CD4-positive, alpha-beta T cell (primary cell): Measurements from ENCODE around the gene THBS4. TPM values are rescaled to one million over a fixed set of nuclear protein-coding genes. Genes with fewer than 3 reads are reported as not detected.

Experiments
- ATAC-seq: fragments of 200-7000 bp; cut with Tn5 transposase; one replicate; pipeline ENCODE4 v1.10.0; 2022; ENCODE audit warnings: mild to moderate bottlenecking; ENCODE audit not compliant: poor library complexity
- CTCF ChIA-PET: fragments of 350-600 bp; sonication (Branson Sonifier 250); formaldehyde crosslinking; loops from one replicate; lab custom pipeline; 2021; ENCODE audit warnings: antibody characterized with exemption, inconsistent platforms; lab: Charles Lee
- POLR2A ChIA-PET: fragments of 350-600 bp; sonication (Branson Sonifier 250); formaldehyde crosslinking; loops from one replicate; lab custom pipeline; 2021; ENCODE audit warnings: antibody characterized with exemption, inconsistent platforms; lab: Charles Lee
- DNase-seq, 14 experiments: peaks; one replicate each; pipeline ENCODE4 v3.0.0-alpha.2; 2013 to 2020; ENCODE audit warnings: mixed read lengths in 2 of 14
- H3K27ac ChIP-seq, 2 donors: one replicate each; pipeline versions ENCODE4 v1.5.1 to v1.7.0; 2013; ENCODE audit warnings: low read length in 2 of 2, low read depth in 1 of 2, mild to moderate bottlenecking in 1 of 2
- H3K27me3 ChIP-seq, 2 experiments: 1 replicate in 1 of 2; 2 replicates in 1 of 2; pipeline versions ENCODE4 v1.6.1 to v1.7.0; 2013; ENCODE audit warnings: low read length in 2 of 2, control low read depth in 1 of 2, mild to moderate bottlenecking in 1 of 2, moderate library complexity in 1 of 2; ENCODE audit not compliant: insufficient read depth in 2 of 2, control insufficient read depth in 1 of 2
- H3K36me3 ChIP-seq: one replicate; pipeline ENCODE4 v1.6.1; 2013; ENCODE audit warnings: low read length, control low read depth; ENCODE audit not compliant: insufficient read depth
- H3K4me1 ChIP-seq: one replicate; pipeline ENCODE4 v1.6.1; 2013; ENCODE audit warnings: low read length, control low read depth; ENCODE audit not compliant: insufficient read depth
- H3K4me3 ChIP-seq: one replicate; pipeline ENCODE4 v1.5.1; 2013; ENCODE audit warnings: mild to moderate bottlenecking, low read length, moderate library complexity
- H3K9me3 ChIP-seq, 2 experiments: 1 replicate in 1 of 2; 2 replicates in 1 of 2; pipeline versions ENCODE4 v1.6.1 to v1.7.0; 2013; ENCODE audit warnings: low read length in 2 of 2, mild to moderate bottlenecking in 2 of 2, control low read depth in 1 of 2, moderate library complexity in 1 of 2; ENCODE audit not compliant: control insufficient read depth in 1 of 2, insufficient read depth in 1 of 2
- H3K27ac Mint-ChIP-seq: one replicate; pipeline ENCODE4 v1.8.0; 2020; ENCODE audit warnings: mixed read lengths
- H3K27me3 Mint-ChIP-seq: one replicate; pipeline ENCODE4 v1.8.0; 2021; ENCODE audit warnings: mixed read lengths
- H3K36me3 Mint-ChIP-seq: one replicate; pipeline ENCODE4 v1.8.0; 2021; ENCODE audit warnings: low read depth, mixed read lengths
- H3K4me1 Mint-ChIP-seq: one replicate; pipeline ENCODE4 v1.8.0; 2021; ENCODE audit warnings: low read depth, mixed read lengths
- H3K4me3 Mint-ChIP-seq: one replicate; pipeline ENCODE4 v1.8.0; 2020; ENCODE audit warnings: mild to moderate bottlenecking, mixed read lengths
- H3K9me3 Mint-ChIP-seq: one replicate; pipeline ENCODE4 v1.8.0; 2020; ENCODE audit warnings: mixed read lengths
- intact Hi-C, 2 experiments: fragments of 100-400 bp; cut with DNase I in 1 of 2; cut with micrococcal nuclease in 1 of 2; formaldehyde crosslinking; loops; one replicate each; pipeline versions ENCODE4 v1.15.1 to v1.9.0; 2023 to 2025; cut with DNase I, micrococcal nuclease
- total RNA-seq, 174 experiments: library from RNA in 2 of 174; stranded (reverse) in 2 of 174; gene quantifications; one replicate each; pipeline ENCODE4 v1.2.3 and lab custom pipeline; 2021 to 2026
- TF ChIP-seq, protein P1 (sequence below): fragments of 200-600 bp; IDR thresholded peaks from one replicate; pipeline ENCODE4 v1.8.0; 2022; ENCODE audit warnings: antibody characterized with exemption, mild to moderate bottlenecking

THBS4 gene
- total RNA-seq, 2 experiments from 2014 or later: 0.47 to 0.85 TPM

GRCh38 chr5:80002677-80003076 lies 32.5 kb upstream of the THBS4 start:
- Mint-ChIP-seq H3K4me1 (no peaks in the 10 kb centered on the region), H3K4me3 (no peak overlapping the region), H3K27ac (no peak overlapping the region), H3K9me3 (no peaks in the 10 kb centered on the region), H3K27me3 (no peaks in the 10 kb centered on the region), H3K36me3 (no peaks in the 10 kb centered on the region)
- ChIA-PET POLR2A (no interaction called here), CTCF (no interaction called here)
- no peaks in the 10 kb centered on the region for H3K36me3 ChIP-seq
- no peak overlapping the region for H3K27ac ChIP-seq
- no peak for DNase-seq
- intact Hi-C loops: no loop called here
- H3K4me1 ChIP-seq: no peaks in the 10 kb centered on the region
- no peaks in the 10 kb centered on the region for H3K27me3 ChIP-seq
- no peak overlapping the region for H3K4me3 ChIP-seq
- no peak for ATAC-seq
- TF ChIP-seq, protein P1, sequence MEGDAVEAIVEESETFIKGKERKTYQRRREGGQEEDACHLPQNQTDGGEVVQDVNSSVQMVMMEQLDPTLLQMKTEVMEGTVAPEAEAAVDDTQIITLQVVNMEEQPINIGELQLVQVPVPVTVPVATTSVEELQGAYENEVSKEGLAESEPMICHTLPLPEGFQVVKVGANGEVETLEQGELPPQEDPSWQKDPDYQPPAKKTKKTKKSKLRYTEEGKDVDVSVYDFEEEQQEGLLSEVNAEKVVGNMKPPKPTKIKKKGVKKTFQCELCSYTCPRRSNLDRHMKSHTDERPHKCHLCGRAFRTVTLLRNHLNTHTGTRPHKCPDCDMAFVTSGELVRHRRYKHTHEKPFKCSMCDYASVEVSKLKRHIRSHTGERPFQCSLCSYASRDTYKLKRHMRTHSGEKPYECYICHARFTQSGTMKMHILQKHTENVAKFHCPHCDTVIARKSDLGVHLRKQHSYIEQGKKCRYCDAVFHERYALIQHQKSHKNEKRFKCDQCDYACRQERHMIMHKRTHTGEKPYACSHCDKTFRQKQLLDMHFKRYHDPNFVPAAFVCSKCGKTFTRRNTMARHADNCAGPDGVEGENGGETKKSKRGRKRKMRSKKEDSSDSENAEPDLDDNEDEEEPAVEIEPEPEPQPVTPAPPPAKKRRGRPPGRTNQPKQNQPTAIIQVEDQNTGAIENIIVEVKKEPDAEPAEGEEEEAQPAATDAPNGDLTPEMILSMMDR: no peak
- H3K9me3 ChIP-seq: no peaks in the 10 kb centered on the region

DNA sequence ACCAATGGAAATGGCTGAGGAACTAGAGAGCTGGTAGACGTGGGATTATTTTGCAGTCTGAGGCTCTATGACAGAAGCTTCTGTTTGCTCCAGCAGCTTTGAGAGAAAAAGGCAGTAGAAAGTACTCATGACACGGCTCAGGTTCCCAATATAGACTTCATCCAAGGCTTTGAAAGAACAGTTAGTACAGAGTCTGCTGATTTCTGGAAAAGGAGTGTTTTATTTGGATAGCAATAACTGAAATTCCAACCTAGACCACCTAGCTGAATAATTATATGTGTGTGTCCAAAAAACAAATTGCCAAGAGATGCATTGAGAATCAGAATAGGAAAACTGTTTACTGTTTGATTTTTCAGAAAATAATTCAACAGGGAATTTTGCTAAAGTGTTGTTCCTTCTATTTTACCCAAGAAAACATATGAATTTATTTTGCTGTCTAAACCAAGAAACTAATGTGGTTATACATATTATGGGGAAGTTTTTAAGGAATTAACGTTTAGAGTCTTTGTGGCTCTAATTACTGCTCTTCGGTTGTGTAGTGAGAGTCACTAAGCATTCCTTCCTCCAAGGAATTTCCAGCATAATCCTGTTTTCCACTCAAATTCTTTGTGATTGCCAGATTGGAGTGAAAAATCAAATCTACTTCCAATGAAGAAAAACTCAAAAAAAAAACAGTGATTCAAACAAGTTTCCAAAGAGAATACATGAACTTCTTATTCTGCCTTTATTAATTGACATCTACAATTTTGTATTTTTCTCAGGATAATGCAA lies 26.0 kb upstream of the THBS4 start:
- Mint-ChIP-seq H3K36me3 (no peaks in the 10 kb centered on the region), H3K4me1 (no peaks in the 10 kb centered on the region), H3K9me3 (no peaks in the 10 kb centered on the region), H3K27ac (no peak overlapping the region), H3K27me3 (no peaks in the 10 kb centered on the region), H3K4me3 (no peak overlapping the region)
- no peaks in the 10 kb centered on the region for H3K9me3 ChIP-seq
- TF ChIP-seq, protein P1: no peak
- H3K27me3 ChIP-seq: no peaks in the 10 kb centered on the region
- no peak overlapping the region for H3K27ac ChIP-seq
- H3K4me3 ChIP-seq: no peak overlapping the region
- CTCF ChIA-PET: no interaction called here
- DNase-seq (no peak), ATAC-seq (no peak)
- H3K4me1 ChIP-seq: no peaks in the 10 kb centered on the region
- no peaks in the 10 kb centered on the region for H3K36me3 ChIP-seq
- intact Hi-C loops: loop anchor here in 1 of 2 experiments (5.0 kb wide), 1 partner anchor 42 kb away; no protein-coding TSS in a partner anchor
- POLR2A ChIA-PET: no interaction called here

GRCh38 chr5:80010754-80011392 lies 24.3 kb upstream of the THBS4 start:
- POLR2A ChIA-PET: interaction anchor here (1.0 kb wide), 1 partner anchor 20 kb away, joined by 3 read pairs; the partner anchor contains the start of gene MTX3
- DNase-seq (no peak), ATAC-seq (no peak)
- Histone ChIP-seq H3K9me3 (no peaks in the 10 kb centered on the region), H3K27ac (no peak overlapping the region), H3K4me1 (no peaks in the 10 kb centered on the region), H3K27me3 (no peaks in the 10 kb centered on the region), H3K4me3 (no peak overlapping the region), H3K36me3 (no peaks in the 10 kb centered on the region)
- no peak overlapping the region for H3K27ac Mint-ChIP-seq
- intact Hi-C loops: no loop called here
- CTCF ChIA-PET: no interaction called here
- H3K36me3 Mint-ChIP-seq: no peaks in the 10 kb centered on the region
- TF ChIP-seq, protein P1: no peak
- no peaks in the 10 kb centered on the region for H3K4me1 Mint-ChIP-seq
- no peaks in the 10 kb centered on the region for H3K9me3 Mint-ChIP-seq
- H3K27me3 Mint-ChIP-seq: no peaks in the 10 kb centered on the region
- no peak overlapping the region for H3K4me3 Mint-ChIP-seq
